Subcutaneous adipose tissue (tissue), 4 donors: Measurements from ENCODE around the gene LGALS7. TPM values are rescaled to one million over a fixed set of nuclear protein-coding genes. Genes with fewer than 3 reads are reported as not detected.

Source experiments
- total RNA-seq, 4 donors: library from RNA; depleted of rRNA; stranded (reverse); fragments of >200 nt; gene quantifications; one replicate each; pipeline ENCODE4 v1.1.0, GENCODE V29; 2016
- TF ChIP-seq, protein P1 (sequence below): fragments of 450-650 bp; IDR thresholded peaks from one replicate; pipeline ENCODE4 v1.5.1; 2016; ENCODE audit warnings: low read depth, mild to moderate bottlenecking, control low read depth, antibody characterized with exemption, moderate library complexity

Gene LGALS7
- total RNA-seq, 4 donors from 2014 or later = not detected

- TF ChIP-seq, protein P1, sequence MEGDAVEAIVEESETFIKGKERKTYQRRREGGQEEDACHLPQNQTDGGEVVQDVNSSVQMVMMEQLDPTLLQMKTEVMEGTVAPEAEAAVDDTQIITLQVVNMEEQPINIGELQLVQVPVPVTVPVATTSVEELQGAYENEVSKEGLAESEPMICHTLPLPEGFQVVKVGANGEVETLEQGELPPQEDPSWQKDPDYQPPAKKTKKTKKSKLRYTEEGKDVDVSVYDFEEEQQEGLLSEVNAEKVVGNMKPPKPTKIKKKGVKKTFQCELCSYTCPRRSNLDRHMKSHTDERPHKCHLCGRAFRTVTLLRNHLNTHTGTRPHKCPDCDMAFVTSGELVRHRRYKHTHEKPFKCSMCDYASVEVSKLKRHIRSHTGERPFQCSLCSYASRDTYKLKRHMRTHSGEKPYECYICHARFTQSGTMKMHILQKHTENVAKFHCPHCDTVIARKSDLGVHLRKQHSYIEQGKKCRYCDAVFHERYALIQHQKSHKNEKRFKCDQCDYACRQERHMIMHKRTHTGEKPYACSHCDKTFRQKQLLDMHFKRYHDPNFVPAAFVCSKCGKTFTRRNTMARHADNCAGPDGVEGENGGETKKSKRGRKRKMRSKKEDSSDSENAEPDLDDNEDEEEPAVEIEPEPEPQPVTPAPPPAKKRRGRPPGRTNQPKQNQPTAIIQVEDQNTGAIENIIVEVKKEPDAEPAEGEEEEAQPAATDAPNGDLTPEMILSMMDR = no peak
These were observed 13.7 kb downstream of the LGALS7 start for GRCh38 chr19:38759590-38760003.

- TF ChIP-seq, protein P1 = no peak
These were observed 28.0 kb downstream of the LGALS7 start for GRCh38 chr19:38745316-38745715.

DNA sequence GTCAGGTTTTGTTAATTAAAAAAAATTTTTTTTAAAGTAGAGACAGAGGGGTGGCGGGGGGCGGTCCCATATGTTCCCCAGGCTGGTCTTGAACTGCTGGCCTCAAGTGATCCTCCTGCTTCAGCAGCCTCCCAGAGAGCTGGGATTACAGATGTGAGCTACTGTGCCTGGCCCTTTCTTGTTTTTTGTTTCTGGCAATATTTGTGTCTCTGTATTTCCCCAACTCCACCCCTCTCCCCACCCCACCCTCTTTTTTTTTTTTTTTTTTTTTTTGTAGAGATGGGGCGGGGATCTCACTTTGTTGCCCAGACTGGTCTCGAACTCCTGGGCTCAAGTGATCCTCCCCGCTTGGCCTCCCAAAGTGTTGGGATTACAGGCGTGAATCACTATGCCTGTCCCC is 28.4 kb downstream of the LGALS7 start:
- TF ChIP-seq, protein P1 = no peak

- TF ChIP-seq, protein P1 = no peak
These were observed 29.0 kb downstream of the LGALS7 start, which contains the start of gene CAPN12 for GRCh38 chr19:38744298-38744681. Gene CAPN12 (minus strand): TSS chr19:38744474. CDS start chr19:38744165, 309 bp downstream.

GRCh38 chr19:38743394-38744297 is 29.7 kb downstream of the LGALS7 start:
- TF ChIP-seq, protein P1 = no peak

GRCh38 chr19:38742906-38743305 is 30.4 kb downstream of the LGALS7 start:
- TF ChIP-seq, protein P1 = no peak

GRCh38 chr19:38742296-38742695 is 31.0 kb downstream of the LGALS7 start:
- TF ChIP-seq, protein P1 = no peak
